A673 (cell line): ENCODE measurements around the gene CLASP2. TPM values are rescaled to one million over a fixed set of nuclear protein-coding genes. Genes with fewer than 3 reads are reported as not detected.
"Not testable (repeated sequence)": the region's sequence is repeated elsewhere in the genome, so short reads cannot be mapped to it uniquely, and the experiment has no call there.

Experiments used
- BruUV-seq: library from RNA; stranded (reverse); fragments of 400-500 nt; replicated peaks from 2 replicates; lab custom pipeline; 2021; lab: Mats Ljungman, UMichigan
- CTCF ChIA-PET: fragments of 300-600 bp; sonication (Branson Sonifier 250); formaldehyde crosslinking; loops from one replicate; lab custom pipeline; 2022; ENCODE audit warnings: antibody characterized with exemption; lab: Charles Lee
- POLR2A ChIA-PET: fragments of 300-600 bp; sonication (Branson Sonifier 250); formaldehyde crosslinking; loops from one replicate; lab custom pipeline; 2022; ENCODE audit warnings: antibody characterized with exemption; ENCODE audit not compliant: low non-redundant PET; lab: Charles Lee
- DNase-seq: peaks from one replicate; pipeline ENCODE4 v3.0.0-alpha.2; 2015; ENCODE audit warnings: low spot score
- H3K27ac ChIP-seq: fragments of 200-600 bp; sonication (generic); 2 replicates; pipeline ENCODE4 v1.5.1; 2016; ENCODE audit warnings: mixed run types, low read depth, mild to moderate bottlenecking, mixed read lengths, antibody characterized with exemption, low read length; ENCODE audit not compliant: poor library complexity, severe bottlenecking
- H3K27me3 ChIP-seq: fragments of 200-600 bp; sonication (generic); replicated peaks from 2 replicates; pipeline ENCODE4 v1.6.1; 2017; ENCODE audit warnings: mixed run types, low read depth, mild to moderate bottlenecking, mixed read lengths, antibody characterized with exemption, low read length; ENCODE audit not compliant: insufficient read depth, poor library complexity
- H3K36me3 ChIP-seq: fragments of 200-600 bp; sonication (generic); 2 replicates; pipeline ENCODE4 v1.6.1; 2016; ENCODE audit warnings: mixed run types, mild to moderate bottlenecking, mixed read lengths, antibody characterized with exemption, low read length; ENCODE audit not compliant: insufficient read depth, poor library complexity, severe bottlenecking
- H3K4me1 ChIP-seq: fragments of 200-600 bp; sonication (generic); 2 replicates; pipeline ENCODE4 v1.6.1; 2017; ENCODE audit warnings: mixed run types, mild to moderate bottlenecking, mixed read lengths, antibody characterized with exemption, low read length; ENCODE audit not compliant: insufficient read depth, poor library complexity, severe bottlenecking
- H3K4me3 ChIP-seq: fragments of 200-600 bp; sonication (generic); 2 replicates; pipeline ENCODE4 v1.5.1; 2016; ENCODE audit warnings: low read depth, mixed run types, mild to moderate bottlenecking, mixed read lengths, low read length; ENCODE audit not compliant: poor library complexity, severe bottlenecking
- H3K9me3 ChIP-seq: fragments of 200-600 bp; sonication (generic); 2 replicates; pipeline ENCODE4 v1.6.1; 2016; ENCODE audit warnings: mixed run types, low read depth, mild to moderate bottlenecking, mixed read lengths, antibody characterized with exemption, low read length; ENCODE audit not compliant: poor library complexity, severe bottlenecking
- EZH2 ChIP-seq: fragments of 200-600 bp; sonication (generic); IDR thresholded peaks from 2 replicates; pipeline ENCODE4 v1.6.1; 2017; ENCODE audit warnings: borderline replicate concordance, low read depth, mild to moderate bottlenecking, mixed read lengths, antibody characterized with exemption, low read length; ENCODE audit not compliant: poor library complexity, severe bottlenecking
- intact Hi-C: fragments of 100-400 bp; cut with micrococcal nuclease; formaldehyde crosslinking; loops from one replicate; pipeline ENCODE4 v1.10.0; 2022; ENCODE audit not compliant: unreplicated experiment
- total RNA-seq: library from RNA; stranded (reverse); gene quantifications from 2 replicates; pipeline ENCODE4 v1.2.3, GENCODE V29; 2021
- TF ChIP-seq, protein P1 (sequence below): fragments of 300-800, 200-600 bp; sonication (generic); conservative IDR thresholded peaks from 2 replicates; pipeline ENCODE4 v1.5.1; 2017; ENCODE audit warnings: low read depth, mild to moderate bottlenecking, antibody characterized with exemption, low read length, moderate library complexity, mixed read lengths

CLASP2 gene
- total RNA-seq, 1 experiment from 2014 or later: 67.4 TPM

DNA sequence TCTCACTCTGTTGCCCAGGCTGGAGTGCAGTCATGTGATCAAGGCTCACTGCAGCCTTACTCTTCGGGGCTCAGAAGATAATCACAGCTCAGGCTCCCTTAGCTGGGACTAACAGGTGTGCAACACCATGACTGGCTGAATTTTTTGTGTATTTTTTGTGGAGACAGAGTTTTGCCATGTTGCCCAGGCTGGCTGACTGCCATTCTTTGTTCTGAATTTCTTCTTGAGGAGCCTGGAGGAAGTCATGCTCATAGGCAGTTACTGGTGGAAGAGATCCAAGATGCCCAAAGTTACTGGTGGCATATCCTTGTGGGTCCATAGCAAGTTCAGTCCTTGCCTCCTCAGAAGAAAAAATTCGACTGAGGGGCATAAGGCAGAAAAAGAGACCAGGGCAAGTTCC is 261.3 kb downstream of the CLASP2 start:
- no peak for TF ChIP-seq EZH2
- TF ChIP-seq, protein P1, sequence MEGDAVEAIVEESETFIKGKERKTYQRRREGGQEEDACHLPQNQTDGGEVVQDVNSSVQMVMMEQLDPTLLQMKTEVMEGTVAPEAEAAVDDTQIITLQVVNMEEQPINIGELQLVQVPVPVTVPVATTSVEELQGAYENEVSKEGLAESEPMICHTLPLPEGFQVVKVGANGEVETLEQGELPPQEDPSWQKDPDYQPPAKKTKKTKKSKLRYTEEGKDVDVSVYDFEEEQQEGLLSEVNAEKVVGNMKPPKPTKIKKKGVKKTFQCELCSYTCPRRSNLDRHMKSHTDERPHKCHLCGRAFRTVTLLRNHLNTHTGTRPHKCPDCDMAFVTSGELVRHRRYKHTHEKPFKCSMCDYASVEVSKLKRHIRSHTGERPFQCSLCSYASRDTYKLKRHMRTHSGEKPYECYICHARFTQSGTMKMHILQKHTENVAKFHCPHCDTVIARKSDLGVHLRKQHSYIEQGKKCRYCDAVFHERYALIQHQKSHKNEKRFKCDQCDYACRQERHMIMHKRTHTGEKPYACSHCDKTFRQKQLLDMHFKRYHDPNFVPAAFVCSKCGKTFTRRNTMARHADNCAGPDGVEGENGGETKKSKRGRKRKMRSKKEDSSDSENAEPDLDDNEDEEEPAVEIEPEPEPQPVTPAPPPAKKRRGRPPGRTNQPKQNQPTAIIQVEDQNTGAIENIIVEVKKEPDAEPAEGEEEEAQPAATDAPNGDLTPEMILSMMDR: no peak
- BruUV-seq: no TSS peak
- Histone ChIP-seq H3K36me3 (no peaks in the 10 kb centered on the region), H3K27me3 (no peaks in the 10 kb centered on the region), H3K4me1 (no peaks in the 10 kb centered on the region), H3K4me3 (no peak overlapping the region), H3K9me3 (peaks cover 26% of the 10 kb centered on the region), H3K27ac (no peak overlapping the region)
- CTCF ChIA-PET: no interaction called here
- intact Hi-C loops: no loop called here
- POLR2A ChIA-PET: no interaction called here
- no peak for DNase-seq

DNA sequence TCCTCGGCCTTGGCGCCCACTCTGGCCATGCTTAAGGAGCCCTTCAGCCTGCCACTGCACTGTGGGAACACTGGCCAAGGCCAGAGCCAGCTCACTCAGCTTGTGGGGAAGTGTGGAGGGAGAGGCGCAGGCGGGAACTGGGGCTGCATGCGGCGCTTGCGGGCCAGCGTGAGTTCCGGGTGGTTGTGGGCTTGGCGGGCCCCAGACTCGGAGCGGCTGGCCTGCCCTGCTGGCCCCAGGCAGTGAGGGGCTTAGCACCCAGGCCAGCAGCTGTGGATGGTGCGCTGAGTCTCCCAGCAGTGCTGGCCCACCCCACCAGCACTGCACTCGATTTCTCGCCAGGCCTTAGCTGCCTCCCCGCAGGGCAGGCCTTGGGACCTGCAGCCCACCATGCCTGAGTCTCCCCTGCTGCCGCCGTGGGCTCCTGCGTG is 264.7 kb downstream of the CLASP2 start:
- DNase-seq: no peak

DNA sequence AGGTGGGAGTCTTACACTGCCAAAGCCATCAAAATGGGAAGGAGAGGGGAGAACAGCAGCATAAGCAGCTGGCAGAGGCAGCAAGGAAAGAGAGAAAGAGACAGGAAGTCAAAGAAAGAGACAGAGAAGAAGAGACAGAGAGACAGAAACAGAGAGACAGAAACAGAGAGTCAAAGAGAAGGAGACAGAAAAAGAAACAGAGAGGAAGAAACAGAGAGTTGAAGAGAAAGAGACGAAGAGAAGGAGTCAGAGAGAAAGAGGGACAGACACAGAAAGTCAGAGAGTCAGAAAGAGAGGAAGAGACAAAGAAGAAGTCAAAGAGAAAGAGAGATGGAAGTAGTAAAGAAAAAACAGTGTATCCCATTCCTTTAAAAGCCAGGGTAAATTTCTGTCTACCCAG is 266.1 kb downstream of the CLASP2 start:
- BruUV-seq, H3K27ac ChIP-seq, H3K4me1 ChIP-seq, H3K9me3 ChIP-seq, POLR2A ChIA-PET, H3K27me3 ChIP-seq, CTCF ChIA-PET, H3K36me3 ChIP-seq, H3K4me3 ChIP-seq, intact Hi-C loops, DNase-seq: not testable (repeated sequence)

More for the DNA sequence above, 264.7 kb downstream of the CLASP2 start:
- no peaks in the 10 kb centered on the region for H3K36me3 ChIP-seq
- POLR2A ChIA-PET: interaction anchor here (0.6 kb wide), 1 partner anchor 9 kb away, joined by 3 read pairs; no protein-coding TSS in a partner anchor
- H3K27ac ChIP-seq: no peak overlapping the region
- CTCF ChIA-PET: no interaction called here
- no TSS peak for BruUV-seq
- no peaks in the 10 kb centered on the region for H3K9me3 ChIP-seq
- no peaks in the 10 kb centered on the region for H3K4me1 ChIP-seq
- no peak overlapping the region for H3K4me3 ChIP-seq
- TF ChIP-seq, protein P1: no peak
- intact Hi-C loops: no loop called here
- H3K27me3 ChIP-seq: no peaks in the 10 kb centered on the region

DNA sequence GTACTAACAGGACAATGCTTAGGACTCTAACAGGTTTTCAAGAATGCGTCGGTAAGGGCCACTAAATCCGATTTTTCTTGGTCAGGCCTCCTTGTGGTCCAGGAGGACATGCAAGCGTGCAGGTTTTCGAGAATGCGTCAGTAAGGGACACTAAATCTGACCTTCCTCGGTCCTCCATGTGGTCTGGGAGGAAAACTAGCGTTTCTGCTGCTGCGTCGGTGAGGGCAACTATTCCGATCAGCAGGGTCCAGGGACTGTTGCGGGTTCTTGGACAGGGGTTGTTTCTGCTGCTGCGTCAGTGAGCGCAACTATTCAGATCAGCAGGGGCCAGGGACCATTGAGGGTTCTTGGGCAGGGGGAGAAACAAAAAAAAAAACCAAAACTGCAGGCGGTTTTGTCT is 270.1 kb downstream of the CLASP2 start:
- Histone ChIP-seq H3K36me3 (no peaks in the 10 kb centered on the region), H3K4me1 (no peaks in the 10 kb centered on the region), H3K27me3 (no peaks in the 10 kb centered on the region), H3K9me3 (no peaks in the 10 kb centered on the region), H3K27ac (no peak overlapping the region), H3K4me3 (no peak overlapping the region)
- no peak for TF ChIP-seq EZH2
- TF ChIP-seq, protein P1: no peak
- intact Hi-C loops: no loop called here
- ChIA-PET CTCF (no interaction called here), POLR2A (no interaction called here)
- no TSS peak for BruUV-seq
- DNase-seq: no peak

DNA sequence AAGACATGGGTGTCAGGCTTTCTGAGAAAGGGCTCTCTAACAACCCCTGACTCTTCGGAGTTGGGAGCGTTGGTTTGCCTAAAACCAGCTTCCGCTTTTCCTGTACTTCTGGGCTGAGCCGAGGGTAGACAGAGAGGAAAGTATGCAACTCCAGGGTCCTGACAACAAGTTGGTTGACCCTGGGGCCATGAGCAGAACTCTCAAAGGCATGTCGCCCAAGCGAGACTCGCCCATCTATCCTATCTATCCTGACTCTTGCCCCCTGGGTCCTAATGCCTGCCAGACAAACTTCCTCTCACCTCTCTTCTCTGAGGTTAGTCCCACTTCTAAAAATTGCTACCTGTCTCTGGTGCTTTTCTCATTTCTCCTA is 270.8 kb downstream of the CLASP2 start:
- H3K9me3 ChIP-seq, POLR2A ChIA-PET, H3K27me3 ChIP-seq, H3K36me3 ChIP-seq, H3K4me3 ChIP-seq, H3K4me1 ChIP-seq, BruUV-seq, DNase-seq, H3K27ac ChIP-seq, CTCF ChIA-PET, intact Hi-C loops: not testable (repeated sequence)
